Measurements from ENCODE around the gene PIGZ.

- TF ChIP-seq EZH2 (IDR thresholded peaks at IDR 0.05) (no peak), POLR2AphosphoS5 (IDR thresholded peaks at IDR 0.05; ENCODE audit: borderline replicate concordance, low read depth, low read length) (no peak), FOXP2 (optimal IDR thresholded peaks at IDR 0.05; ENCODE audit: control extremely low read depth, extremely low read length, insufficient read depth) (no peak)
These were observed 66.3 kb downstream of the PIGZ start for GRCh38 chr3:196902296-196902695.
